HG03045 (cell line): ENCODE results near the gene SRSF8.

Experiments used
- ATAC-seq: cut with Tn5 transposase; IDR thresholded peaks from one replicate; pipeline ENCODE4 v1.9.1; 2021; ENCODE audit warnings: mild to moderate bottlenecking, moderate library complexity; ENCODE audit not compliant: unreplicated experiment

The SRSF8 gene

DNA sequence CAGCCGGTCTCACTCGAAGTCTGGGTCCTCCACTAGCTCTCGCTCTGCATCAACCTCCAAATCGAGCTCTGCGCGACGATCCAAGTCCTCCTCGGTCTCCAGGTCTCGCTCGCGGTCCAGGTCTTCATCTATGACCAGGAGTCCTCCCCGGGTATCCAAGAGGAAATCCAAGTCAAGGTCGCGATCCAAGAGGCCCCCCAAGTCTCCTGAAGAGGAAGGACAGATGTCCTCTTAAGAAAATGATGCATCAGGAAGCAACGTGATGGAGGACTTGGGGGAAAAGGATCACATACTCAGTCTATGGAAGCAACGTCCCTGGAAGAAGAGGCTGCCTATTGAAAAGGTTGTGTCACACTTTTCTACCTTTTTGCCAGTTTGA, 1.1 kb downstream of the SRSF8 start:
- ATAC-seq = no peak

- peak; percentile 66 for ATAC-seq
These were observed 1.8 kb downstream of the SRSF8 start for GRCh38 chr11:95068549-95068948.

DNA sequence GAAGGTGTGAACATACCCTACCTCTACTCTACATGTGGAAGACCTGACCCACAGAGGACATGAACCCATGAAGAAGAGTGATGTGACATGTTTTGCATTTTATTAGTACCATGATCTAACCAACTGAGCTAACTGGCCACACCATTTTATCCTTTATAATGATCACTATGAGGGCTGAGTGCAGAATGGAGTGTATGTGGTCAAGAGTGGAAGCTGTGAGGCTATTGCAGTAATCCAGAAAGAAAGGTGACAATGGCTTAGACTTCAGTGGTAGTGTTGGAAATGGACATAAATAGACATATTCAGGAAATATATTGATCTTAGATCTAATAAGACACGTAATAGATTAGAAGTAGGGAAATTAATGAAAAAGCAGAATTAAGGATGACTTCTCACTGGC, 3.8 kb downstream of the SRSF8 start:
- no peak for ATAC-seq

DNA sequence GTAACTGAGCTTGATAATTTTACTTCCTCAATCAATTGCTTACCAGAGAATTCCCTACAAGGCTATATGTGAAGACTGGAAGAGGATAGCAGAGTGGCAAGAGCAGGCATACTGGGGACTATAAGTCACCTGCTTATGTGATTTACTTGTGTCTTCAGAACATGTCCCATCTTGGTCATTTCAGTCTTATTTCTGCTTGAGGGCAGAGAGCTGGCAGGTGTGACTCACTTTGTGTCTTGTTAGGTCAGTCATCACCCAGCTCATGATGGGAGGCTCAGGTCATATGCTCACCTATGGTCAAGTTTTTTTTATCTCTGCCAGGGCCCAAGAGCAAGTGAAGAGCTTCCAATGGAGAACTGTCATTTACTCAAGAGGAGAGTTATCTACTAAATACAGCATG, 6.2 kb downstream of the SRSF8 start:
- ATAC-seq = no peak

DNA sequence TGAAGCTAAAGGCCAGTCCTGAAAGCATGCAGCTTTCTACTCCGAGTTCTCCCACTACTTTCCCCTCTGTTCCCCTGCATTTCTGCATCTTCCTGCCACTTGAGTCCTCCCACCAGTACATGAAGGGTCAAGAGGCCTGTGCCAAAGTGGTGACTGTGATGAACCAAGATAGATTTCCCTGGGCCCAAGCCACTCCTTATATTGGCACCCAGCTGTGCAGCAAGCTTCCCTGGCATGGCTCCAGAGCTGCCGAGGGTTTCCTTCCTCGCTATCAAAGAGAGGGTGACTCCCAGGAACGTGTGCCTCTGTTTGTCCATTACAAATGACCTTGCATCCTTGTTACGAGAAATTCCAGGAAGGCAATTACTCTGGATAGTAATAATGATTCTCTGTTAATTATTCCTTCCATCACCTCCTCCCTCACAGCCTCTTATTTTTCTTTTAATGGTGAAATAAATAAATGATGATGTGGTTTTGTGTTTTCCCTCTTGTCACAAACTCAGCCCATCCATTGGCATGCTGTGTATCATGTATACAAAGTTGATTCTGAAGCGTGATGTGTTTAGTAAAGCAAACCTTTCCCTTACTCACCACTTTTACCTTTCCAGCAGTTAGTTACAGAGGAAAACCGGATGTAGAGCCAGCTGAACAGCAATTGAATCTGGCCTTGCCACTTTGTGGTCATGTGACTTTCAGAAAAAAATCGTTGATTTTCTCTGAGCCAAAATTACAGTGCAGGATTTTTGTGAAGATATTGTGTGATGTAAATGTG, 8.3 kb downstream of the SRSF8 start:
- ATAC-seq = no peak

DNA sequence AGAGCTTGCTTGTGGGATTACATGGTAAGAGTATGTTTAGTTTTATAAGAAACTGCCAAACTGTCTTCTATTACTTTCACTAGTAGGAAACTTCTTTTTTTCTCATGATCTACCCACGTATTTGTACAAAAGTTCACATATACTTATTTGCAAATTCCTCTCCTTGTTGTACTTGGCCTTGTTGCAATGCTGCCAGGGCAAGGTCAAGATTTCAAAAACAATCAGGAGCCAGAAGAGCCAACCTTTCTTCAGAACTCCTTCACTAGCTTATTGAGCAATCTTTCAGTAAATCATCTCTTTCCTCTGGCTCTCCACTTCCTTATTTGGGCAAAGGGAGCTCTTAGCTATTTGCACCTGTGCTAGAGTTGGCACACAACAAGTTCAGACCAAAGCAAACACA, 9.7 kb downstream of the SRSF8 start:
- ATAC-seq = no peak

DNA sequence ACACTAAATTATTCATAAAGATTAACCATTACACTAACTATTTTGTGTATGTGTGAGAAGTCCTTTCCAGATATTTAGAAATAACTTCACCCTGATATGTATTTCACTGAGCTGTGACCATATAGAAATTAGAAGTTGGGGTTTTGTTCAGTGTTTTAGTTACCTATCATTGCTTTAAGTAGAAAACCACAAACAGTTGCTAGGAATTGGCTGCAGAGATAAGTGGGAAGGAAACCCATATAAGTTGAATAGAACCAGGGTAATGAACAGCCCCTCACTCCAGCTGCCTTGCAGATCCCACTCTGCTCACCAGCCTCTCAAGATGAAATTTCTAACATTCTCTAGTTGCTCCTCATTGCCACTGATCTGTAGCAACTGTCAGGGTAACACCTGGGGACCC, 10.3 kb downstream of the SRSF8 start:
- ATAC-seq = no peak

DNA sequence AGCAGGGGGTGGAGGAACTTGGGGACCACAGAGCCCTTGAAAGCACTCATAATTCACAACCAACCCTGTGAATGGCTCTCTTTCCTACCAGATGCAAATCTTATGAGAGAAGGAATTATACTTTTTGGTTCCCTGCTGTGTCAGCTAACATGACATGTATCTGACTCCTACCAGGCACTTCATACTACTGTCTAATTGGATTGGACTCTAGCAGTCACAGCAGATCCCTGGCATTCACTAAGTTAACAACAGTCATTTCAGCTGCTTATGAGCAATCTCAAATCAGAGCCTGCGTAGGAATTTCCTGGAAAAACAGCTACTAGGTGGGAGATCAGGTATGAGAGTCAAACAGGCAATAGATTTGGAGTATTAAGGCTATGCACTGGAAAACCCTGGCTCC, 11.8 kb downstream of the SRSF8 start:
- ATAC-seq = no peak

GRCh38 chr11:95081010-95081409, 14.3 kb downstream of the SRSF8 start:
- ATAC-seq = no peak

- no peak for ATAC-seq
These were observed 14.7 kb downstream of the SRSF8 start for GRCh38 chr11:95081412-95081811.

DNA sequence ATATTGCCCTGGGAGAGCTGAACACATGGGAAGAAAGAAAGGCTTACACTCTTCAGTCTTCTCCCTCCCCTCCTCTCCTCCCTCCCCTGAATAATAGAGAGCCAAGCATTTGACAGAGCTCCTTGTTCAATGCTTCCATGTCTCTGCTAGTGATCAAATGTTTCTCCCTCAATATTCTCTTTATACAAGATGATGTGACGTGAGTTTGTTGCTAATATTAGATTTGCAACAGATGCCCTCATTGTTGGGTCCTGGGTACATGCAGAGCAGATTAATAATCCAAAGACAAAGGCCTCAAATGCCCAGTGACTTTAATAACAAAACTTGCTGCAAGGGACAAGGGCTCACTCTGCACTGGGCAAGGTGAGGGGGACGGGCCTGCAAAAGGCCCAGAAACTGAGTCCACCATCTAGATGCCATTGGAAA, 15.9 kb downstream of the SRSF8 start:
- no peak for ATAC-seq

- ATAC-seq = peak; percentile 42
These were observed 17.8 kb downstream of the SRSF8 start for GRCh38 chr11:95084509-95084908.

DNA sequence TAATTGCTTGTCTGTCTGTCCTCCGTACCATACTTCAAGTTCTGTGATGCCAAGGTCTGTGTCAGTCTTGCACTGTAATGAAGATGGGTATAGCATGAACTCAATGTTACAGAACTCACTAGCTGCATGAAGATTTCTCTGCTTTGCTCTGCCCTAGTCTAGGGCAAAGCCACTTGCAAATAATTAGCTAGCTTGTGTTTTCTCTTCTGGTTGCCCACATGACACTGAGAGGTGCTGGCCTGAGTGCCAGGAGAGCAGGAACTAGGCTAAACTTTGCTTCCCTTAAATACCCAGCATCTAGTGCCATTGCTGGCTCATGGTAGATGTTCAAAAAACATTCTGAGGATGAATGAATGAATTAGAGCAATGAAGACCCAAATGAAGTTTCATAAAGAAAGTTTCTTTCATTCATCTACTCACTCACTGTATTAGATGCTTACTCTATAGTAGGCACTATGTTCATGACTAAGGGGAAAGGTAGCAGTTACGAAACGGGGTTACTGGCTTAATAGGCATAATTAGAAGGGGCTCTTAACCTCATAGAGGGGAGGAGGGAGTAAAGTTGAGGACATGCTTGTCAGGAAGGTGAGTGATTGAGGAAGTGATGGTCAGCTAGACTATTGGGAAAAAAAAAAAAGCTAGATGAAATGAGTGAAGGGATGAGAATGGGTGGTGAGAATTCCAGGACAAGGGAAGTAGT, 18.5 kb downstream of the SRSF8 start:
- no peak for ATAC-seq

GRCh38 chr11:95086151-95086550, 19.4 kb downstream of the SRSF8 start:
- no peak for ATAC-seq

- no peak for ATAC-seq
These were observed 20.3 kb downstream of the SRSF8 start for GRCh38 chr11:95086836-95087570.

DNA sequence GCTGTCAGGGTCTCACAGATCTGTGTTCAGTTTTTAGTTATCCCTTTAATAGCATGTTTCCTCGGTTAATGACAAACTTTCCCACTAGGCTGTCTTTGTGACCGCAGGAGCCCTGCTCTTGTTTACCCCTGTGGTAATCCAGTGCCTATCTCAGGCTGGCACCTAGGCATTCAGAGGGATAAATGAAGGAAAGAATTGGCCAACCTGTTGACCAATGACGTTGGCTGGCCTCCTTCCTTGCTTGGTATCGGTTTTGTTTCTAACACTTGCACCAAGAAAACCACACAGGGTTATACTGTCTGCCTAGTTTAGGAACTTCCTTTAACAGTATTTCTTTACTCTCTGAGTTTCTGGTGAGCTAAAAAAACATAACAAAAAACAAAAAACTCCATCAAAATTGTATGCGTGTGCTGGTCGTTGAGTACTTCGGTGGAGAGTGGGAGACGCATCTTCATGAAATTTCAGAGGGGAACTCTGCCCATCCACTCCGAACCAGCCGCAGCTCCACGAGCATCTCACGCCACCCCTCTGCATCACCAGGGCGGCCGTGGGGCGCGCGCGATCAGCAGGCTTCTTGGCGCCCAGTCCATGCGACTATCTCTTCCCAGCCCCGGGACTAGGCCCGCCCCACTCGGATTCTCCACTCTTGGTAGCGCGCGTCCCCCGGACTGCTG, 22.4 kb downstream of the SRSF8 start:
- ATAC-seq = peak; percentile 49

DNA sequence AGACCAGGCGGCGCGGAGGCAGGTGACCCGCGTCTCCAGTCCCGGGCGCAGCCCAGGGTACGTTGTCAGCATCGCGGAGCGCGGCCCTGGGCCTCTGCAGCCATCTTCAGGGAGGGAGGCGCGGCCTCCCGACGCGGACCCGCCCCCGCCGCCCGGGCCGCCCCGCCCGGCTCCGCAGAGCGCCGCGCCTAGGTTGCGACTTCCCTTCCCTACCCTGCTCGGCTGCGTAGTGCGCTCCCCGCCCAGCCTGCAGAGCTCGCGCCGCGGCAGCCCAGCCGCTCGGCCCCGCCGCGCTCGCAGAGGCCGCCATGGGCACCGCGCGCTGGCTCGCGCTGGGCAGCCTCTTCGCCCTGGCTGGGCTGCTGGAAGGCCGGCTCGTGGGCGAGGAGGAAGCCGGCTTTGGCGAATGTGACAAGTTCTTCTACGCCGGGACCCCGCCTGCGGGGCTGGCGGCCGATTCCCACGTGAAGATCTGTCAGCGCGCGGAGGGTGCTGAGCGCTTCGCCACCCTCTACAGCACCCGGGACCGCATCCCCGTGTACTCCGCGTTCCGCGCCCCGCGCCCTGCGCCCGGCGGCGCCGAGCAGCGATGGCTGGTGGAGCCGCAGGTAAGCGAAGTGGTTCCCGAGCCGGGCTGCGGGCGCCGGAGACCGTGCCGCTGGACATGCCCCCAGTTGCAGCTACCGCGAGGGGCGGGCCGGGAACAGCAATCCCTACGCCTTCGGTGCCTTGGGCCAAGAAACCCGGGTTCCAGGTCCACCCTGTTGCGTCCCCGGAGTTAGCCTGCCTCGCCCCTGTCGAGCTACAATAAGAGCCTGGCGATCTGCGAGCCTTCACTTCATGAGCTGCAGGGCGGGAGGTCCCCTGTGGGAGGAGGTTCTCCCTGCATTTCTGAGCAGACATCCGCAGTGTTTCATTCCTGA, 23.2 kb downstream of the SRSF8 start, which contains the start of gene ENDOD1:
ENDOD1 (plus strand) TSS at position 227 of the 923 bp plus-strand sequence; CDS start at position 309, 82 bp downstream.
- peak; percentile 90 for ATAC-seq

GRCh38 chr11:95091663-95092180, 25.0 kb downstream of the SRSF8 start:
- ATAC-seq = no peak

DNA sequence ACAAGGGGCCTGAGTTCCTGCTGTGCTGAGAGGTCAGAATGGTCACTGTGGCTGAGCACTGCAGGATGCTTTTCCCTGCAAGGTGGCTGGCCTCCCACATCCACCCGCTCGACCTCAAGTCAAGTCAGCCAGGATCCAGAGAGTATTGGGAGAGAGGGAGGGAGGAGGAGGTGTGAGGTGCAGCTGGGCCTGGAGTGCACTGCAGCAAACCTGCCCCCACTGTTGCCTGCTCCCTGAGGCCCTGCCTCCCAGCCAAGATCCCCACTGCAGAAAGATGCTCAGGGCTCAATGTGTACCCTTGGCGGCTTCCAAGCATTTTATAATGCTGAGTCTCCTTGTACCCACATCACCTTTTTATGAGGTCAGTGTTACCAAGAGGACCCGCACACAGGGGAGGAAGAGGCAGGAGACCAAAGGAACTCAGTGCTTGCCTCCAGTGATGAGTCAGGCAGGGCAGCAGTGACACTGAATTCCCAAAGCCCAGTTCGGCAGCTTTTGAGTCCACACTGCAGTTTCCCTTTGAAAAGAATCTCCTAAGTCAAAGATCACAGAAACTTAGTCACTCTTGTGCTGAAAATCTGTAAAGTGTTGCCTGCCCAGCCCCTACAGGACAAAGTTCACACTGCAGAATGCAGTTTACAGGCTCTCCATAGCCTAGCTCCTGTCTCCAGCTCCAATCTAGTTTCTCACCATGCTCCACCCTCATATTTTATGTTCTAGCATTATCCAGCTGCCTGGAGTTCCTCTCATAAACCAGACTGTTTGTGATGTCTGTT, 26.0 kb downstream of the SRSF8 start:
- ATAC-seq = no peak
